GM19324 (cell line): ENCODE results near the gene MPRIP.

ENCODE experiments used
- ATAC-seq: cut with Tn5 transposase; IDR thresholded peaks from one replicate; pipeline ENCODE4 v1.9.1; 2021; ENCODE audit warnings: mild to moderate bottlenecking, moderate library complexity; ENCODE audit not compliant: unreplicated experiment, low FRiP score

The MPRIP gene

GRCh38 chr17:17044846-17045561 lies 2.7 kb downstream of the MPRIP start:
- ATAC-seq, result no peak

DNA sequence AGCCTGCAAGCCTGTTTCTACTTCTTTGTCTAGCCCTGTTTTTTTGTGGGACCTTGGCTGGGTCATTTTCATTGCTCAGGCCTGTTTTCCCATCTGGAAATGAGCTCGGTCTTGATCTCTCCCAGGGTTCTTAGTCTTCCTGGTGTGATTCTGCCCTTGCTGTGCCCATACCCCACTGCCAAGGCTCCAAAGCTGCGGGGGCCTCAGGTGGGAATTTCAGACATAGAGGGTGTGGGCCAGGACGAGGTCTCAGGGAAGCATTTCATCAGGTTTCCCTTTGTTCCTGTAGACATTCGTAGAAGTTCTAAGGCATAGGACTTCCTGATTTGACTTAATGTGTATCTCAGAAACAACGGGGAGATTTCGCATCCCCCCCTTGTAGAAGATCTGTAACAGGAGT lies 5.8 kb downstream of the MPRIP start:
- no peak for ATAC-seq

DNA sequence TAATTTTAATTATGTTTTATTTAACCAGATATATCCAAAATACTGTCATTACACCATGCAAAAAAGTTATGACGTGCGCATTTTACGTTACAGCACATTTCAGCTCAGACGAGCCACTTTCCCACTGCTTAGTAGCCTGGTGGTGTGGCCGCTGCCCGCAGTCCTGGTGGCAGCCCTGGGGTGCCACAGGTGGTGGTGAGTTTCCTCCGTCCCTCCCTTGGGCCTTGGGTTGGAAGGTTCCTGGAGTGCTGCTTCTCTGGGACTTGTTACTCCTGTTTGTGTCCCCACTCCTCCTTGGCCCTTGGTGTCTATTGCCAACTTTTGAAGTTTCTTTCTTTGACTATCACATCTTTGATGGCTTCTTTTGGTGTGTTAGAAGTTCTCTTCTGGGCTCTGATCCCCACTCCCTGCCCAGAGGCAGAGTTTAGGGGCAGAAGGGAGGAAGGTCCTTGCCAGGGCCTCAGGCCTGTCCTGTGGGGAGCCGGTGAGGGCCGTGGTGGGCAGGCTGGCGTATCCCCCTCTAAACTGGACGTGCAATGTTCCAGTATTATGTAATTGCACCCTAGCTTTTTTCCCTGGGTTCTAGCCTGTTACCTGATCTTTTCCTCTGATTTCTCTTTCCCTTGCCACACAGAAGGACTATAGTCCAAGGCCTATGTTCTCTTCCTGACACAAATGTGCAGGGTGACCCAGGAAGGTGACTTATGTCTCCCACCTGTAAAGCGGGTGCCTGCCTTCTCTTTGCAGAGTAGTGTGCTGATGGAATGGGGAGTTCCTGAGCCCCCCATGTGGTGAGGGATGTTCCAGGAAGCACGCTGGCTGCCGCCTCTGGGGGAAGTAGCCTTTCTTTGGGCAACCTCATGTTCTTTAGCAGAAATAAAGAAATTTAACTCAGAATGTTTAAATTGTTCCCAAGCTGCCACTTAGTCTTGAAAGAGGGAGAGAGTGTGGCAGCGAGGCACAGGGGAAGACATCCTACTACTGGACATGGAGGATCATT lies 8.4 kb downstream of the MPRIP start:
- ATAC-seq, result no peak

DNA sequence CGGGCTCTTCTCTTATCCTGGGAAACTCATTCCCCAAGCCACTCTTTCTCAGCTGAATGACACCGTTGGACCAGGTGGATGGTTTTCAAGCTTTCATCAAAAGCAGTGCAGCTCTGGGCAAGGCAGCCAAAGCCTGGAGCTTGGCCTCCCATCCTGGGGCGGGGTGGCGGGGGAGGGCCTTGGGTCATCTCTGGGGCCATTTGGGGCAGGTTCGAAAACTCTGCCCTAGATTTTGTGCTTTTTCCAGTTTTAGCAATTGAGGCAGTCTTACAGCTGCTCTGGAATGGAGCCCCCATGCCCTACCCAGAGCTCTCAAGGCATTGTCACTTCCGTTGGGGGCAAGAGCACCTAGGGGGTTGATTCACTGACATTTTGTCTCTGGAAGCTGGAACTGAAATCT lies 9.1 kb downstream of the MPRIP start:
- no peak for ATAC-seq

- ATAC-seq, result no peak
Observed at GRCh38 chr17:17051791-17052461, 9.7 kb downstream of the MPRIP start.

DNA sequence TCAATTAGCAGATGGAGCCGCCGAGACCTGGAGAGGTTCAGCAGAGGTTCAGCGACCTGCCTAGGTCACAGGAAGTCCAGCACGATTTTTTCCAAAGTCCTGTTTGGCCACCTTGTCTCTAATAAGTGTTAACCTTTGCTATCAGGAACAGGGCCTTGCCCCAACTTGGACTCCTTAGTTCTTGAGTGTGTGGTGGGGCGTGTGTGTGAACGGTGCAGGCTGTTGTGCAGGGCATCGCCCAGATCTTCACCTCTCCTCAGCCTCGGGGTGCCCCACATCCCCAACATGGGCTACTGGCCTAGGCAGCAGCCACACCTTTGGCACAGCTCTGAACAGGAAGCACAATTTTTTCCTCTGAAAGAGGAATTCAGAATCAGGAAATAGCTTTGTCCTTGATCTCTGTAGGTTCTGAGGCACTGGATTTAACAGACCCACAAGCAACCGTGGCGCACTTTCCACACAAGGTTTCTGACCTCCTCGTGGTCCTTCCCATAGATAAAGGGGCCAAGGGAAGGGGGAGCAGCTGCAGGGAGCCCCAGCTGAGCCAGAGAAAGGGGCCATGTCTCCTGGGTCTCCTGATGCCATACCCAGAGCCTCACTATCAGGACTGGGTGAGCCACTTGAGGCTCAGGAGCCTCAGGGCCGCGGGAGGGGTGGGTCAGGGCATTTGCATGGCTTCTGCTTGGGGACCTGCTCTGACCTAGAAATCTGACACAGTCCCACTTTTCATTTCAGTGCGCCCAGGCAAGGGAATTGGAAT lies 10.4 kb downstream of the MPRIP start:
- no peak for ATAC-seq

DNA sequence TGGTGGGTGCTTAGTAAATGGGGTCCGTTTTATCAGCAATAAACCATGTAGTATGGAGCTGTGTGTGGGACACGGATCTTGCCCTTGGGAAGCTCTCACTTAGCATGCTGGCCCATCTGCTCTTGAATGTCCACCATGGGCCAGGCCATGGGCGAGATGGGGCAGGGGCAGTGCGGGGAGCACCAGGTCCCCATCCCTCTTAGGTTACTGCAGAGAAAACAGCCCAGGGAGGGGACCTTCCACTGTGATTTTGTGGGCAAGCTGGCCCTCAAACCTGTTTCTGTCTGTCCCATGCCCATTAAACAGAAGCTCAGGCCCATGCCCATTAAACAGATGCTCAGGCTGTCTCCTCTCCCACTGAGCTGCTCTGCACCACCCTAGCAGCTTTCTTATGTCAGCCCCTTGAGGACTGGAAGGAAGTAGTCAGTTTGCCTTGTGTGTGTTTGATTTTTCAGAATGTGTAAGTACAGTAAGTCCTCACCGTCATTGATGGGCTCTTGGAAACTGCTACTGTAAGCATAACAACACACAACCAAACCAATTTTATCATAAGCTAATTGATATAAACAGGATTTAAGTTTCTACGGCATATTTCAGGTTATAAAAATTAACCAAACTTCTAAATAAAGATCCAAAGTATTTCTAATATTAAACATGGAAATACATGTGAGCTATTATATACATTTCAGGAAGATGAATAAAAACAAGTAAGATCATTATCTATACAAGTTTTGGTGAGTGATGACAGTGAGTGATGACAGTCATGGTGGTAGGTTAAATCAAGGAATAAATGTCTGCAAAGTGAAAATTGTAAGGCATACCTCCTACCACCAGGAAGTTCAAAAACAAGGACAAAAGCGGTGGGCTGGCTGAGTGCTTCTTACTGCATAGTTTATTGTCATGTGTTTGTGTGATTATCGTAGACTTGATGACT lies 11.5 kb downstream of the MPRIP start:
- ATAC-seq, result no peak

DNA sequence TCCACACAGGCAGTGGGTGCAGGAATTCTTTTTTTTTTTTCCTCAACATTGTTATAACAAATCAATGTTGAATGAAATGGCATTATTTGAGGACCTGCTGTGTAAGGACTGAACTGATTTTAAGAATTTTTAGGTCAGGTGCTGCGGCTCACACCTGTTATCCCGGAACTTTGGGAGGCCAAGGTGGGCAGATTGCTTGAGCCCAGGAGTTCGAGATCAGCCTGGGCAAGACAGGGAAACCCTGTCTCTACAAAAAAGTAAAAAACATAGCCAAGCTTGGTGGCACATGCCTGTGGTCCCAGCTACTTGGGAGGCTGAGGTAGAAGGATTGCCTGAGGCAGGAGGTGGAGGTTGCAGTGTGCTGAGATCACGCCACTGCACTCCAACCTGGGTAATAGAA lies 12.4 kb downstream of the MPRIP start:
- ATAC-seq, result no peak

DNA sequence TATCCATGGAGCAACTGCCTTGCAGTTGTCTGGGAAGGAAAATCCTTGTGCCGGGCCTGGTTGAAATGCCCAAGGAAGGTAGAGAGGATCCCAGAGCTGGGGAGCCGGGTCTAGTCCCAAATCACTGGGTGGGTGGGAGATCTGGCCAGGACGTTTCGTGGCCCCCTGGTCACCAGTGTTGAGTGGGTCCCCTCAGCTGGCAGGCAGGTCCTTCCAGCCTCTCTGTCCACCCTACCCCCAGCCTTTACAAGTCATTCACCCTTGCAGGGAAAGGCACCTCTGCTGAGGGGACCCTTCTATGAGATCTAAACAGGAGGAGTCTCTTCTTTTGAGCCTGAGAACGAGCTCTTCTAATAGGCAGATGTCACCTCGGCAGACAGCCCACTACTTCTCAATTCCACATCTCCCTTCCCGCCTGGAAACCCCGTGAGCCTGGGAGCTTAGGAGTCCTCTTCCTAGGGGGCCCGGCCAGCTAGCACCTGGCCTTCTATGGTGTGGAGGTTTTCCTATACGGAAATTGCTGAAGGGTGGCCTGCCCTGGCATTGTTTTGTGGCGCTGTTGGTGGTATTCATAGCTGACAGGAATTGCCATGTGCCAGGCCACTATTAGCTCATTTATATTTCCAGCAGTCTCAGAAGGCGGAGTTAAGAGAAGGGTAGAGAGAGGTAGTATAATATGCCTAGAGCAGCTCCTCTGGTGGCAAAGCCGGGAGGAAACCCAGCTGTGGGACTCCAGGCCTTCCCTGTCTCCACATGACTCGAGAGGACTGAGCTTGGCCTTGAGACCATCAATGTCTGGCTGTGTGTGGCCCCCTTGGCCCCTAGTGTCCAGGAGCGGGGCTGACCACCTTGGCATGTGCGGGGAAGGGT lies 13.3 kb downstream of the MPRIP start:
- ATAC-seq, result no peak

DNA sequence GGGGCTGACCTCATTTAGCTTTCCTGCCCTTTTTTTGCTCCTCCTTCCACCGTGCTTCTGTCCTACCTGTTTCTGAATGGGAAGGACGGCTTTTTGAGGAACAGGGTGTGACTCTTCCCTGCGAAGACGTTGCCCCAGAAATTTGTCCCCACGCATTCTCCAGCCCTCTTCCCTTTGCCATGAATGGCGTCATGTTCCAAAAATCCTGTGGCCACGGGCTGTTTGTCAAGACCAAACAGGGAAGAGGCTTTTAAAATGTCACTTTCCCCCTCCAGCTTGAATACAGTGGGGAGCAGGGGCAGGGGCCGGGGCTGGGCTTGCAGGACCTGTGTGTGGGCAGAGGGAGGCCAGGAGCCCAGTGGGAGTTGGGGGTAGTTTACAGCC lies 13.9 kb downstream of the MPRIP start:
- ATAC-seq, result no peak

- no peak for ATAC-seq
Observed at GRCh38 chr17:17057057-17057551, 14.8 kb downstream of the MPRIP start.

DNA sequence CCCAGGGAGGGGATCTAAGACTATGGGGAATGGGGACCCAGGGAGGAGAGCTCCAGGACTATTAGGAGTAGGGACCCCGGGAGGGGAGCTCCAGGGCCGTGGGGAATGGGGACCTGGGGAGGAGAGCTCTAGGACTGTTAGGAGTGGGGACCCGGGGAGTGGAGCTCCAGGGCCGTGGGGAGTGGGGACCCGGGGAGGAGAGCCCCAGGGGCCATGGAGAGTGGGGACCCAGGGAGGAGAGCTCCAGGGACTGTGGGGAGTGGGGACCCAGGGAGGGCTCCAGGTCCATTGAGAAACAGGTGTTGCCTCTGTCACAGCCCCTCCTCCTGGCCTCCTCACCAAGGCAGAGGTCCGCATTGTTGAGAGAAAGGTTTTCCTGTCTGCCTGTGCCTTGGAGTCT lies 16.0 kb downstream of the MPRIP start:
- ATAC-seq, result no peak

GRCh38 chr17:17059301-17059890 lies 17.1 kb downstream of the MPRIP start:
- no peak for ATAC-seq

GRCh38 chr17:17060001-17060922 lies 18.0 kb downstream of the MPRIP start:
- no peak for ATAC-seq

GRCh38 chr17:17060930-17061329 lies 18.7 kb downstream of the MPRIP start:
- no peak for ATAC-seq

DNA sequence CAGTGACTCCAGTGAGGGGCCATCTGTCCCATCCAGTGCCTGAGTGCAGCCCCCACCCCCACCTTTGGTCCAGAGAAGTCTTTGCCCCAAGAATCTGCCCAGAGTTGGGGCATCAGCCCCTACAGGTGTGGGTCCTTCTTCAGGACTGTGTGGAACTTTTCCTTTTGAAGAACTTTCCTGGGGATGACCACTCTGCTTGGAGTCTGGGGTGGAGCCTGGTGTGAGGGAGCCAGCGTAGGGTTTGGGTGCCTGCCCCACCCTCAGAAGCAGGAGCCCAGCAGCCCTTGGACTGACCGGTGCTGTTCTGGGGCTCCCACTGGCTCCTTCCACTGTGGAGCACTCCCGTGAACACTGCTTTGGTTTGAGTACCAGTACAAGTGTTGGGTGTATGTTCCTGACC lies 19.3 kb downstream of the MPRIP start:
- ATAC-seq, result no peak

GRCh38 chr17:17062356-17062755 lies 20.1 kb downstream of the MPRIP start:
- ATAC-seq, result no peak
